Common myeloid progenitor, CD34-positive (primary cell): ENCODE data around the gene GCNA.
"Not testable (repeated sequence)": the region's sequence is repeated elsewhere in the genome, so short reads cannot be mapped to it uniquely, and the experiment has no call there.

Source experiments
- CTCF ChIA-PET: fragments of 350-600 bp; sonication (Branson Sonifier 250); formaldehyde crosslinking; loops from one replicate; lab custom pipeline; 2021; ENCODE audit warnings: antibody characterized with exemption; lab: Charles Lee
- POLR2A ChIA-PET: fragments of 350-600 bp; sonication (Branson Sonifier 250); formaldehyde crosslinking; loops from one replicate; lab custom pipeline; 2021; ENCODE audit warnings: antibody characterized with exemption; lab: Charles Lee
- DNase-seq, 3 donors: peaks; one replicate each; pipeline versions ENCODE4 v3.0.0 to v3.0.0-alpha.2; 2013
- H3K27ac ChIP-seq, 2 experiments: 1 replicate in 1 of 2; 2 replicates in 1 of 2; pipeline ENCODE4 v1.7.0; 2013; ENCODE audit warnings: inconsistent platforms in 2 of 2, low read length in 2 of 2, mild to moderate bottlenecking in 2 of 2, low read depth in 1 of 2, moderate library complexity in 1 of 2; ENCODE audit not compliant: severe bottlenecking in 2 of 2, insufficient read depth in 1 of 2, poor library complexity in 1 of 2
- H3K27me3 ChIP-seq, 5 experiments: replicated peaks in 2 of 5; 1 replicate in 3 of 5; 2 replicates in 2 of 5; pipeline versions ENCODE4 v1.6.1 to v1.7.0; 2013; ENCODE audit warnings: low read length in 4 of 5, mild to moderate bottlenecking in 2 of 5, moderate library complexity in 2 of 5, inconsistent platforms in 1 of 5; ENCODE audit not compliant: insufficient read depth in 5 of 5, control insufficient read depth in 4 of 5
- H3K36me3 ChIP-seq, 4 experiments: 1 replicate in 2 of 4; 2 replicates in 2 of 4; pipeline versions ENCODE4 v1.6.1 to v1.7.0; 2013; ENCODE audit warnings: low read length in 3 of 4, control low read depth in 1 of 4, mild to moderate bottlenecking in 1 of 4; ENCODE audit not compliant: control insufficient read depth in 4 of 4, insufficient read depth in 4 of 4
- H3K4me1 ChIP-seq, 4 experiments: 1 replicate in 3 of 4; 2 replicates in 1 of 4; pipeline versions ENCODE4 v1.6.1 to v1.7.1; 2013; ENCODE audit warnings: low read length in 3 of 4, mild to moderate bottlenecking in 3 of 4, control low read depth in 1 of 4, inconsistent platforms in 1 of 4, moderate library complexity in 1 of 4; ENCODE audit not compliant: control insufficient read depth in 4 of 4, insufficient read depth in 4 of 4; ENCODE audit errors: control extremely low read depth in 1 of 4
- H3K4me3 ChIP-seq, 7 experiments: 1 replicate in 4 of 7; 2 replicates in 3 of 7; pipeline versions ENCODE4 v1.5.1 to v1.7.0; 2013; ENCODE audit warnings: mild to moderate bottlenecking in 7 of 7, low read length in 6 of 7, moderate library complexity in 6 of 7, inconsistent platforms in 2 of 7, low read depth in 2 of 7, control low read depth in 1 of 7; ENCODE audit not compliant: insufficient read depth in 4 of 7, control insufficient read depth in 1 of 7; ENCODE audit errors: extremely low read depth in 1 of 7
- H3K9me3 ChIP-seq, 5 experiments: 1 replicate in 4 of 5; 2 replicates in 1 of 5; pipeline versions ENCODE4 v1.6.1 to v1.7.1; 2013; ENCODE audit warnings: low read length in 4 of 5, mild to moderate bottlenecking in 2 of 5, inconsistent platforms in 1 of 5, low read depth in 1 of 5, moderate library complexity in 1 of 5; ENCODE audit not compliant: control insufficient read depth in 4 of 5, insufficient read depth in 2 of 5; ENCODE audit errors: control extremely low read depth in 1 of 5
- WGBS: methylation state at CpG from one replicate; pipeline ENCODE4 v1.1.5; 2013; ENCODE audit not compliant: insufficient coverage; 5-methylcytosine and 5-hydroxymethylcytosine counted together

Gene GCNA

GRCh38 chrX:71662654-71663053 lies 84.4 kb downstream of the GCNA start:
- 34% methylated on average over 5 of the region's 11 CpGs for WGBS
- DNase-seq = peak in 2 of 3 donors; percentile 25 to 42
- H3K27ac ChIP-seq, POLR2A ChIA-PET, H3K36me3 ChIP-seq, CTCF ChIA-PET, H3K9me3 ChIP-seq, H3K4me3 ChIP-seq: not testable (repeated sequence)
- Histone ChIP-seq H3K27me3 (peaks cover 0 to 20% (median 5%) of the 10 kb centered on the region in 5 experiments), H3K4me1 (peaks cover 0 to 12% (median 8%) of the 10 kb centered on the region in 4 experiments)
